ENCODE measurements around the gene TRIM8.

The TRIM8 gene

DNA sequence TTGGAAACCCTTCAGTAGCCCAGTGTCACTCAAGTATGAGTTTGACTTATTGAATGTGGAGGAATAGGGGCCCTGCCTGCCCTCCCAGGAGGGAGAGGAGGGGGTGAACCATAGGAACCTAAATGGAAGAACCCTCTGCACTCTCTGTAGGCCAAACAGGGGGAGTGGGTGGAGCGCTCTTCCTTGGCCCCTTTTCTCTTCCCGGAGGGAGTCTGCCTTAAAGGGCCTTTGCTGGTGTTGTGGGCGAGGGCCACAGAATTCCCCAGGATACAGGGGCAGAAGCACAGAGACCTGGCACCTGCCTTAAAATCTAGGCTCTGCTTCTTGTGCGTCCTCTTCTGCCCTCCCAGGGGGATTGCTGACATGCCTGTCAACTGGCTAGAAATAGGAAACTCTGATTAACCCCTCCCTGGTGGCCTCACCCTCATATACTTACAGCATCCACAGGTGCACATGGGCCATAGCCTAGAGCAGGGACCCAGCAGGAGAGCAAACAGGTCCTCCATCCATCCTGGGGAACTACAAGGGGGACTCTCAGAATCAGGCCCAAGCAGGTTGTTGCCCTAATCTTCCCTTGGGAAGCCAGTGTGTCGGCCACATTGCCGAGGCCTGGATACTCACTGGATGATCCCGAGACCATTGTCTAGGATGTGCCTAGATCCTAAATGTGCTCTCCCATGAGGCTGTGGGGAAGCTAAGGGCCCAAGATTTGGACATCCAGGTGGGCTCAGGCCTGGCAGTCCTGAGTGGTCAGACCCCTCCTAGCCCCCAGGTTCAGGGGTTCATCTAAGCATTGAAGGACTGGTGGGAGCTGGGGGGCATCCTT, 3.4 kb downstream of the TRIM8 start:
- DNase-seq (ENCODE audit: insufficient read length, low spot score) (no peak), FAIRE-seq (no peak)
- TF ChIP-seq, protein P1, sequence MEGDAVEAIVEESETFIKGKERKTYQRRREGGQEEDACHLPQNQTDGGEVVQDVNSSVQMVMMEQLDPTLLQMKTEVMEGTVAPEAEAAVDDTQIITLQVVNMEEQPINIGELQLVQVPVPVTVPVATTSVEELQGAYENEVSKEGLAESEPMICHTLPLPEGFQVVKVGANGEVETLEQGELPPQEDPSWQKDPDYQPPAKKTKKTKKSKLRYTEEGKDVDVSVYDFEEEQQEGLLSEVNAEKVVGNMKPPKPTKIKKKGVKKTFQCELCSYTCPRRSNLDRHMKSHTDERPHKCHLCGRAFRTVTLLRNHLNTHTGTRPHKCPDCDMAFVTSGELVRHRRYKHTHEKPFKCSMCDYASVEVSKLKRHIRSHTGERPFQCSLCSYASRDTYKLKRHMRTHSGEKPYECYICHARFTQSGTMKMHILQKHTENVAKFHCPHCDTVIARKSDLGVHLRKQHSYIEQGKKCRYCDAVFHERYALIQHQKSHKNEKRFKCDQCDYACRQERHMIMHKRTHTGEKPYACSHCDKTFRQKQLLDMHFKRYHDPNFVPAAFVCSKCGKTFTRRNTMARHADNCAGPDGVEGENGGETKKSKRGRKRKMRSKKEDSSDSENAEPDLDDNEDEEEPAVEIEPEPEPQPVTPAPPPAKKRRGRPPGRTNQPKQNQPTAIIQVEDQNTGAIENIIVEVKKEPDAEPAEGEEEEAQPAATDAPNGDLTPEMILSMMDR (IDR thresholded peaks at IDR 0.05; ENCODE audit: insufficient read depth, missing control alignments): no peak

DNA sequence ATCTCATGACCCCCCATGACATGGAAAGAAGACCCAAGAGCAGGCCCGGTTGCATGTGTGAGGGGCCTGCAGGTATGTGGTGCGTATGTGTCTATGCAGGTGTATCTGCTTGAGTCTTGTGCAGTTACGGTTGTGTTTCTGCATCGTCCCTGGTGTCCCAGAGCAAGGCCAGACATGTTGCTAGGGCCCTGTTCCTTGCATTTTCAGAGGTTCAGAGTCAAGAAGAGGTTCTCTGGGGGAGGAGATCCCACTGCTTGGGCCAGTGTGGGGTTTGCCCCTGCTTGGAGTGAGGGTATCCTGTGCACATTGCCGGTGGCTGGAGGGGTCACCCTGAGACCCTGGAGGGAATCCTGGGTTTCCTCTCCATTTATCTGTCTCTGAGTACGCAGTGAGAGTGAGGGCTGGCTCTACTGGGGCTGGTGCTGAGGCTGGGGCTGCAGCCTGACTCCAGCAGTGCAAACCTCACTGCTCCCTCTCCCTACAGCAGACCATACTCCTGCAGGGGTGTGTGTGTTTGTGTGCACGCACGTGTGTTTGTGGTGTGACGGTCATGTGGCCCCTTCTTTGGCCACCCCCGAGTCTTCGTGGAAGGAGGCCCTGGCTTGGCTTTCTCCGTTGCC, 4.1 kb downstream of the TRIM8 start:
- TF ChIP-seq, protein P1 (IDR thresholded peaks at IDR 0.05; ENCODE audit: insufficient read depth, missing control alignments): no peak
- DNase-seq (ENCODE audit: insufficient read length, low spot score) (no peak), FAIRE-seq (no peak)

DNA sequence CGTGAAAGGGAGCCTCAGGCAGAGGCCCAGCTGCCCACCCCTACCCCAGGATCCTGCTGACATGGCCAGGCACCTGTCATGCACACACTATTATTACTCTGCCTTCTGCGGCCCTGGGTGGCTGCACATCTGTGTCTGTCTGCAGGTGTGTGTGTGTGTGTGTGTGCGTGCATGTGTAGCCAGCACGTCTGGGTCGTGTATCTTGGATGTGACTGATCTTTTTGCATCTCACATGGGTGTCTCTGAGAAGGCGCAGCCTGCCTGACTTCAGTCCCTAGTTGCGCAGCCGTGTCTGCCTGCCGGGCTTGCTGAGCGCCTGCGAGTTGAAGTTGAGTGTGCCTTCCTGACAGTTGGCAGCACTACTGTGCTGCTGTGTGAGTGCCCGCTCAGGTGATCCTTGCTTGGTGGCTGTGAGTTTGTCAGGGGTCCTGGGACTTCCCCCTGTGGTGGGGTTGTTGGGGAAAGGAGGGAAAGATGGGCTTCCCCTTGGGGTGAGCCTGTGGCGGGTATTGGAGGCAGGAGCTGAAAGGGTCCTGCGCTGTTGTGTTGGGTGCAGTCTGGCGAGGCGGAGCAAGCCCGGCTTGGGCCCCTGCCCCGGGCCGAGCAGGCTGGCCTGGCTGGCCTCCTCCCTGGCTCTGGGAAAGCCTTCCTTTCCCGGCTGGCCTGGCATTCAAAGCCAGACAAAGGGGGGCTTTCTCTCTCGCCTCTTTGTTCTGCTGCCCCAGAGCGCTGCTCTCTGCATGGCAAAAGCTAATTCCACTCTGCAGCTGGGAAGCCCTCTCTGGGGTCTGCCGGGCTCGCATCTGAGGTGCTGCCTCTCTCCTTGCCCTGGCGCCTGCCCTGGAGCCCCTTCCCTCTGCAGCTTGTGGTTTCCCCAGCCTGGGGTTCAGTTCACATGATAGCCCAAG, 4.9 kb downstream of the TRIM8 start:
- TF ChIP-seq, protein P1 (IDR thresholded peaks at IDR 0.05; ENCODE audit: insufficient read depth, missing control alignments): no peak
- FAIRE-seq: no peak

DNA sequence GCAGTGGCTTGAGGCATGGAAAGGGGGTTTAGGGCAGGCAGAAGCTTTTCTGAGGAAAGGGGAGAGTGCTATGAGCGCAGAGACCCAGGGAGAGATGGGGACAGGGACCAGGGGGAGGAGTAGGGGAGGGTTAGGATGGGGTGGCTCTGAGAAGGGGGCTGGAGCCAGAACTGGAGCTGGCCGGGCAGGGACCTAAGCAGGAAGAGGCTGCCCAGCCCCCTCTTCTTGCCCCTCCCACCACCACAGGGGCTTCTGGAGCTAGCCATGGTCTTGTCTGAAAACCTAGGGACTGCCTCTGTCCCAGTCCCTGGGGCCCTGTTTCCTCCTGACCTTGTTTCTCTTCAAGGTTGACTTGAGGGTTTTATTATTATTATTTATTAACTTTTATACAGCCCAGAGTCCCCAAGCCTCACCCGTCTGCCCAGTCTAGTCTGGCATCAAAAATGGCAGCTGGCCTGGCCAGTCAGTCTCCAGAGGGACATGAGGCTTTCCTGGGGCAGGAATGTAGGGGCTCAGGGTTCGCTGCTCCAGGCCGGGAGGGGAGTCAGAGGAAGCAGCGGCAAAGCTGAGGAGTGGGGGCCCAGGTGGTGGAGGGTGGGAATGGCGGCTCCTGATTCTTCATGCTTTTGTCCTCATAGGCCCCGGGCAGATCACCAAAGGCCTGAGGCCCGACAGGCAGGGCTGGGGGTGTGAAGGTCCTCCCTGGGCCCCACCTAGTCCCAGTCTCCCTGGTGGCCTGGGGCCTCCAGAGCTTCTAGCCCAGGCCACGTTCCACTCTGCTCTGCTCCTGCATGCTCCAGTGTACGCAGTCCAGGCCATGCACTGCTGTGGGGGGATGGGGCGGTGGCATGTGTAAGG, 5.7 kb downstream of the TRIM8 start:
- DNase-seq (ENCODE audit: insufficient read length, low spot score): no peak
- TF ChIP-seq, protein P1 (IDR thresholded peaks at IDR 0.05; ENCODE audit: insufficient read depth, missing control alignments): no peak
- FAIRE-seq: no peak

More for the DNA sequence above, 4.9 kb downstream of the TRIM8 start:
- DNase-seq (ENCODE audit: insufficient read length, low spot score): no peak

GRCh38 chr10:102650655-102651454, 6.6 kb downstream of the TRIM8 start:
- no peak for FAIRE-seq
- TF ChIP-seq, protein P1 (IDR thresholded peaks at IDR 0.05; ENCODE audit: insufficient read depth, missing control alignments): no peak
- DNase-seq (ENCODE audit: insufficient read length, low spot score): no peak
